GM18861 (cell line): ENCODE results near the gene D2HGDH.
A peak's percentile ranks its signal among the peaks of the same experiment; 100 is the strongest.
"Not testable (repeated sequence)": the region's sequence is repeated elsewhere in the genome, so short reads cannot be mapped to it uniquely, and the experiment has no call there.

Source experiments
- ATAC-seq: cut with Tn5 transposase; IDR thresholded peaks from one replicate; pipeline ENCODE4 v1.9.1; 2021; ENCODE audit not compliant: unreplicated experiment

Gene D2HGDH

GRCh38 chr2:241768251-241768711 lies 33.9 kb downstream of the D2HGDH start:
- no peak for ATAC-seq

- ATAC-seq = no peak
These were observed 34.4 kb downstream of the D2HGDH start for GRCh38 chr2:241768850-241769249.

DNA sequence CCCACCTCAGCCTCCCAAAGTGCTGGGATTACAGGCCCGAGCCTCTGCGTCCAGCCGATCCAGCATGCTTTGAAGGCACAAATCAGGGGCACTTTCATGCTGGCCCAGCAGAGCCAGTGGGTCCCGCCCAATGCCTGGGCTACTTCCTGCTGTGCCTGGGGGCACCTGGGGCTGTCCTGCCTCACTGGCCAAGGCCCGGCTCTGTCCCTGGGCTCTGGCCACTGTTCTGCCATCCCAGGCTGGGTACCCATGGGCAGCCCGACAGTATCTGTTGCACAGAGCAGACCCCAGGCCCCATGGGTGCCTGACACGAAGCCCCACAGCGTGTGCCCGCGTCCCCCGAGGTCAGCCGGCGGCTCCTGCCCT lies 35.4 kb downstream of the D2HGDH start:
- ATAC-seq = no peak

- no peak for ATAC-seq
These were observed 35.9 kb downstream of the D2HGDH start for GRCh38 chr2:241770185-241770935.

DNA sequence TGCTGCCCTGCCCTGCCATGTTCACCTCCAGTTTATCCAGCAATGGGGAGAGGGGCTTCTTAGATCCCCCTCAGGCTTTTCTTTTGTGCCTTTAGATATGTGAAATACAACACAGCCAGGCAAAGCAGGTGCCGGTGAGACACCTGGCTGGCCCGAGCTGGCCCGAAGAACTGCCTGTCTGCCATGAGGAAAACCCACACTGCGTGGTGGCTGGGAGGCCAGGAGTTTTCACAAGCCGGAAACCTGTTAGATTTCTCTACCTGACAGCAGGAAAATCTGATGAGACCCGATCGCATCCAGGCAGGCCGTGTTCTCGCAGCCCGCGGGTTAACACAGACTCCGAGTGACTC lies 36.5 kb downstream of the D2HGDH start:
- ATAC-seq = no peak

DNA sequence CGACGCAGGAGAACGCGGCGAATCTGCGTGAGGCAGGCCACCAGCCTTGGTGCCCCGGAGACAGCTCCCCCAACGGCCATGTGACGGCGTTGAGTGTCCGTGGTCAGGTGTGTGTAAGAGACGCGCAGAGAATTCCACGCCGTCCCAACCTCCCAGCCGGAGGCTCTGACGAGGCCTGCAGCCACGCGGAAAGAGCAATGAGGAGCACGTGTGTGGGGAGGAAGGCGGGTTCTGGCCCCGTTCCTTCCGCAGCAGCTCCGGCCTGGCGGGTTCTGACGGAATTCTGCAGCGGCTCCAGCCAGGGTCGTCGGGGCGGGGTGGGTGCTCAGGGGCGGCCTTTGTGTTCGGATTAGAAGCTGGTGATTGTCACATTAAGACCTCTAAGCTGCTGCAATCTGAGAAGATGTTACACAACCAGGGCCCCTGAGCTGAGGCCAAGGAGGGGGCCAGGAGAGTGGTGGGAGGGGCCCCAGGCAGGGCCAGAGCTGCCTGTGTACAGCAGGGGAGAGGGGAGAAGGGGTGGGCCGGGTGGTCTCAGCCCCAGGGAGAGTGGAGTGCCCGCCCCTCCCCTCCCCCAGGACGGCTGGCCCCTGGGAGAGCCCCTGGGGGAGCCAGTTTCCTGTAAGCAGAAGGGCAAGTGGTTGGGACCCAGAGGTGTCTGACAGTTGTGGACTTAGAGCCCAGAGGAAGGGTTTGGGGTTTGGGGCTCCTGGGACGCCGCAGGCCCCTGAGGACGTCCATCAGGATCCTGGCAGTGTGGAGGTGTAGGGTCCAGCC lies 37.0 kb downstream of the D2HGDH start:
- no peak for ATAC-seq

DNA sequence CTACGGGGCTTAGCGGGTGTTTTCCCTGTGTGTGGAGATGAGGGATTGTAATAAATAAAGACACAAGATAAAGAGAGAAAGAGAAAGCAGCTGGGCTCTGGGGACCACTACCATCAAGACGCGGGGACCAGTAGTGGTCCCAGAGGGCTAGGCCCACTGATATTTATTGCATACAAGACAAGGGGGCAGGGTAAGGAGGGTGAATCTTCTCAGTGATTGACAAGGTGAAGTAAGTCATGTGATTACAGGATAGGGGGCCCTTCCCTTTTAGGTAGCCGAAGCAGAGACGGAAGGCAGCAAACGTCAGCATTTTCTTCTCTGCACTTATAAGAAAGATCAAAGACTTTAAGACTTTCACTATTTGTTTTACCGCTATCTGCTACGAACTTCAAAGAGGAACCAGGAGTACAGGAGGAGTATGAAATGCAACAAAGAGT lies 37.7 kb downstream of the D2HGDH start:
- no peak for ATAC-seq

DNA sequence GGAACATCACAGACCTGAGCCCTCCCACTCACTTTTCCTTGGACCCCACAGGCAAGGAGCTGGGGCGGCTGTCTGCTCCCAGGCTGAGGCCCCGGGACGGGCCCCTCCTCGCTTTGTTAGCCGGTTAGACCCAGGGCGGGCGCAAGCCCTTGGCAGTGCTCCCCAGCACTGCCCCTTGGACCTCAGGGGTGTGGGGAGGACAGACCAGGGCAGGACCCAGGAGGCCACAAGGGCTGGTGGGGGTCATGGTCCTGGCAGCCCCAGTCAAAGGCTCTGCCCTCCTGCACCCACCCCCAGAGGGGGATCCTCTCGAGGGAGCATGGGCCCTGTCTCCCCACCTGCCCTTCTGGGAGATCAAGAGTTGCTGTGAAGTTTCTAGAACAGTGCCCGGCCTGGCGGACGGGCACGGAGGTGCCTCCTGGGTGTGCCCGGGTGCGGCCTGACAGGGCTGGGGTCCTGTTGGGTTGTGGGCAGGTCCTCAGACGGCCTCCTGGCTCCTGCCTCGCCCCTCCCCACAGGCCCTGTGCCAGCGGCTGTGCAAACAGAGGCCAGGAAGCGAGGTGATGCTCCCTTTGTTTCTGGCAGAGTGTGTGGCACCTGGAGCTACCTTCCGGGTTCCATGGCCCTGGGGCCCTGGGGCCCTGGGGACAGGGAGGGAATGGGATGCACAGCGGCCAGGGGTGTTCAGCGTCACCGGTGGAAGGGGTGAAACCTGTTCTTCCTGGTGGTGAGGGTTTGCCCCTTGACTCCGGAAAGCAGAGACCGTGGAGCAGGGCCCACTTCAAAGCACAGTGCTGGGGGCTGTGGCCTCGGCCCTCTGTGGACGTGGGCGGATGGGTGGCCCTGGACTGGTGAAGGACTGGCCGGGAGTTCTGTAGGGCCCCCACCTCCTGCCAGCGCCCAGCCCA lies 39.3 kb downstream of the D2HGDH start:
- ATAC-seq = no peak

- ATAC-seq = no peak
These were observed 40.2 kb downstream of the D2HGDH start for GRCh38 chr2:241774419-241775222.

DNA sequence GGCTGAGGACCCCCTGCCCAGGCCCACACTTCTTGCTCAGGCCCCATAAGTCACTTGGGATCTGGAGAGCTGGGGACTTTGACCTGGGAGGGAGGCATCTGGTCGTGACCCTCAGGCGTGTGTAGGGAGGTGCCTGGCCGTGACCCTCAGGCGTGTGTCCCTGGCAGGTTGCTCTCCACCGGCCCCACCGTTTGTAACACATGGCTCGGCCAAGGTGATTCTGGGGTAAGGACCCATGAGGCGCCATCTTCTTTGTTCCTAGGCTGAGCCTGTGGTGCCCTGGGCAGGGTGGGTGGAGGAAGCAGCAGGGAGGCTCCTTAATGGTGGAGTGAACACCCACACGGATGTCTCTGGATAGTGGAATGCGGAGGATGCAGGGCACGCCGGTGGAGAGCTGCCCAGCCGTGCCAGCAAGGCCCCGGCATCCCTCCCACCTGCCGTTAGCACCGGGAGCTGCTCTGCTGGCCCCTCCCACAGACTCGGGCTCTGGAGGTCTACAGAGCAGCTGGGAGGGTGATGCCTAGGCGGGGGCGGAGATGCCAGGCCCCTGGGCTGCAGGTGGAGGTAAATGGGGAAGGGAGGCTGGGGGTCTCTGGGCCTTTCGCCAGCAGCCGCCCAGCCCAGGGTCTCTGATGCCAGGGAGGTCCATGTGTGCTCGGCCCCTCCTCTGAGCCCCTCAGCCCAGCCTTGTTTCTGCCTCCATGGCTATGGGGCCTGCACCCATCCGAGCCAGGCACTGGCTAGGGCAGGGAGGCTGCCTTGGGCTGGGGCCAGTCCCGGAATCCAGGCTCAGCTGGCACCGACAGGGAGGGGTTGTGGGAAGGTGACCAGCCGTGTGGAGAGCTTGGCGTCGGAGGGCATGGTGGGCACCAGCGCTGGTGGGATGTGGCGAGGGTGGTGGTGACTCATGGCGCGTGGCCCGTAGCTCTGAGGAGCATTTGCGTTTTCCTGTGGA lies 41.1 kb downstream of the D2HGDH start:
- no peak for ATAC-seq

DNA sequence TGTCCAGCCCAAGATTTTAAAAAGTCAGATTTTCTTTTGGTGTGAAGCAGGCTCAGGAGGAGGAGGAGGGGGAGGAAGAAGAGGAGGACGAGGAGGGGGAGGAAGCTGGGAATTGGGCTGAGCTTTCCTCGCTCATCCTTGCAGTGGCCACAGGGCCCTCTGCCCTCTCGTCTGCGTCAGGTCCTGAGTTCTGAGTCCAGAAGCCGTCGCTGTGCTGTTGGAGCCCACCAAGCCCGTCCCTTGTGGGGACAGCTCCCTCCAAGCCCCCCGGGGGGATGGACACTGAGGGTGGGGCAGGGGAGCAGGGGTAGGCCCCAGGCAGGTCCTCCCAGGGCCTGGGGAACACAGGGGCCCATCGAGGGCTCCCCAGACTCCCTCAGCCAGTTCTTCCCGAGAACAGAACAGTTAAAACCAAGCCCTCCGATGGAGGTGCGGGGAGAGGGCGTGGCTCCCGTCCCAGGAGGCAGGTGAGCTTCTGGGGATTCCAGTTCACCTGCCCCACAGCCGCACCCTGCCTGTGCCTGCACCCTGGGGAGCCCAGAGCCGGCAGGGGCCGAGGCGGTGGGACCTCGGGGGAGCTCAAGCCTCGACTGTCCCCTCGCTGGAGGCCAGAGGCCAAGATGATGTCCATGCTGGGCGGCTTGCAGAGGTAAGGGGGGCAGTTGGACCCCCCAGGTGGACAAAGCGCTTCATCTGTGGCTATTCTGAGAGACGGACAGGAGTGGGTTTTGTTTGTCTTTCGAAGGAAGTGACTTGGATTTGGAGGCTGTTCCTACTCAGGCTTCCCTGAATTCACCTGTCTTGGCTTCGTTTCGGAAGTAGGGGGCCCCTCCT lies 42.1 kb downstream of the D2HGDH start, which contains the start of gene GAL3ST2:
Gene GAL3ST2 (plus strand): TSS at position 487 of the 834 bp plus-strand sequence. CDS start 134 bp downstream, at position 621.
- ATAC-seq = no peak

DNA sequence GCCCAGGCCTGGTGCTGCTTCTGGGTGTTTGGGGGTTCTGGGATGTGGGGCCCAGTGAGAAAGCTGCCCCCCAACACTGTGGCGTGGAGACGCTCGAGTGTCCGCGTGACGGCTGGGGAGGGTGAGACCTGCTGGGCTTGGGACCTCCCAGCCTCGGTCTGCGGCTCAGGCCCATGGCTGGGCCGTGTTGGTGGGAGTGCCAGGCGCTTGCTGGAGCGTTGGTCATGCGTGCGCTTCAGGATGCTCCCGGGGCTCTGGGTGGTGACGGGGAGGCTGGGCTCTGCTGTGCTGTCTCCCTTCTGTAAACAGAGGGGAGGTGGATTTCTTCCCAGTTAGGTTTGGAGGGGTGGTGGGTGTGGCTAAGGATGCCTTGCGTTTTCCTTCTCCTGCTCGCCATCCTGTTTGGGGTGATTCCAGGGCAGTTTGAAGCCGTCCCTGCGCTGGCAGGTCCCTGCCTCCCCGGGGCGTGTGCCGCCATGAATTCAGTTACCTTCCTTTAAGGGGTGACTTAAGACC lies 42.8 kb downstream of the D2HGDH start:
- no peak for ATAC-seq

DNA sequence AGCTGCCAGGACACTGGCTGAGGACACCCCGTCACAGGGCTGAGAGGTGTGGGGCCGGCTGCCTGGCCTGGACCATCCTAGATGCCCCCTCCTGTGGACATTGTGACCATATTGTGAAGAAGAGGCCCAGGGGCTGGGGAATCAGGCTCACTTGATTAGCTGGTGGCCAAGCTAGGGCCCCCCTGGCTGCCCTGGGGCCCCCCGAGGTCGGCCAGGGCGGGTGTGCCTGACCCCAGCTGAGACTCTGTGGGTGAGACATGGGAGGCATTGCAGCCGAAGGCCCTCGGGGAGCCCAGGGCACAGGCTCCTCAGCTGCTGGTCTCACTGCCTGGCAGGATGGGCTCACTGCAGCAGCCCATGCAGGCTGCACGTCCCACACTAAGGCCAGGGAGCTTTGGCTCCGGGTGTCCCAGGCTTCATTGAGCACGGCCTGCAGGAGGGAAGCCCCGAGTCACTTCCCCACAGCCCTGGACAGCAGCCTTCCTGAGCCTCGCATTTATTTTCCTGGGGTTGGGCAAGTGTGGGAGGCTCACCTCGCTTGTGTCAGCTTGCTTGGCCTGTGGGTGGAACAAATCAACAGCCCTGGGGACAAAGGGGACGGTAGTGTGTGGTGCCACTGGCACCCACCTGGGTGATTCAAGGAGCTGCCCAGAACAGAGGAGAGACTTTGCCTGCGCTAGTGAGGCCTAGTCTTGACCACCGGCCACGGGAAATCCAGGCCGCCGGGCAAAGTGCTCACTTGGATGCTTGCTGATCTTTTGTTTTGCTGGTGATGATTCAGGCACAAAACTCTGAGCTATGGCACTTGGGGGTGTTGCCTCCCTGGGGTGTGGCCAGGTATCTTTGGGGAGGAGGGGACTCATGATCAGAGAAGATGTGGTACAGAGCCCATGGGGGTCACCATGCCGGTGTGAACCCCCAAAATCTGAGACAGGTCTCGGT lies 43.5 kb downstream of the D2HGDH start:
- no peak for ATAC-seq

- ATAC-seq = no peak
These were observed 46.6 kb downstream of the D2HGDH start for GRCh38 chr2:241780939-241781569.

DNA sequence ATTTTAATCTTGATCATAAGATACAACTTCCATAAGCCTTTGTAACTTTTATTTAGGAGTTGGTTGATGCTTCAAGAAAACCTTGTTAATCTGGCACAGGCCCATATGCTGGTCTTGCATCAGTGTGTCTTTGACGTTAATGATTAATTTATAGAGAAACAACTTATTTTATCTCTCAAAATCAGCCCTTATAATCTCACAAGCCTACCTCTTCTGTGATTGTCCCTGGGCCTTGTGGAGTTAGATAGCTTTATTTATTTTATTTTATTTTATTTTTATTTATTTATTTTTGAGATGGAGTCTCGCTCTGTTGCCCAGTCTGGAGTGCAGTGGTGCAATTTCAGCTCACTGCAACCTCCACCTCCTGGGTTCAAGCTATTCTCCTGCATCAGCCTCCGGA lies 47.6 kb downstream of the D2HGDH start:
- ATAC-seq = not testable (repeated sequence)

GRCh38 chr2:241788135-241788534 lies 53.7 kb downstream of the D2HGDH start:
- ATAC-seq = peak; percentile 25

DNA sequence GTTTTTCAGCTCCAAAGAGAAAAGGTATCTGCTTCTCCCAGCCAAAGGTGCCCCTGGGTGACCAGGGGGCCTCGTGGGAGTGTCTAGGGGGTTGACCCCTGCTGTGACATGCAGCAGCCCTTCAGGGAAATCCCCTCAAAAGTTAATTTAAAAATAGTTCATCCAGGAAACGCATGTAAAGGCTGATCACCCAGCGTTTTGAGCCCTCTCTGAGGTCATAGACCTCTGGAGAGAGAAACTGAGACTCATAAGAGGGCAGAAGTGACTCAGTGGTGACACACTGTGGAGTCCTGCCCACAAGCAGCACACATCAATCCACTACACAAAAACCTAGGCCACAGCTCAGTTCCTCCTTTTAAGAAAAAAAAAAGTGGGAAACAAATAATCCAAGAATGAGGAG lies 54.1 kb downstream of the D2HGDH start:
- peak; percentile 70 for ATAC-seq
